ENCODE results near the gene PFKFB4.

Gene PFKFB4

GRCh38 chr3:48587686-48588085 is 31.1 kb upstream of the PFKFB4 start:
- DNase-seq (ENCODE audit: low spot score) = no peak
- peak overlapping the region; percentile 100 for H3K27ac ChIP-seq
- POLR2A ChIA-PET (ENCODE audit: low non-redundant PET) = no interaction called here
- TF ChIP-seq, protein P1, sequence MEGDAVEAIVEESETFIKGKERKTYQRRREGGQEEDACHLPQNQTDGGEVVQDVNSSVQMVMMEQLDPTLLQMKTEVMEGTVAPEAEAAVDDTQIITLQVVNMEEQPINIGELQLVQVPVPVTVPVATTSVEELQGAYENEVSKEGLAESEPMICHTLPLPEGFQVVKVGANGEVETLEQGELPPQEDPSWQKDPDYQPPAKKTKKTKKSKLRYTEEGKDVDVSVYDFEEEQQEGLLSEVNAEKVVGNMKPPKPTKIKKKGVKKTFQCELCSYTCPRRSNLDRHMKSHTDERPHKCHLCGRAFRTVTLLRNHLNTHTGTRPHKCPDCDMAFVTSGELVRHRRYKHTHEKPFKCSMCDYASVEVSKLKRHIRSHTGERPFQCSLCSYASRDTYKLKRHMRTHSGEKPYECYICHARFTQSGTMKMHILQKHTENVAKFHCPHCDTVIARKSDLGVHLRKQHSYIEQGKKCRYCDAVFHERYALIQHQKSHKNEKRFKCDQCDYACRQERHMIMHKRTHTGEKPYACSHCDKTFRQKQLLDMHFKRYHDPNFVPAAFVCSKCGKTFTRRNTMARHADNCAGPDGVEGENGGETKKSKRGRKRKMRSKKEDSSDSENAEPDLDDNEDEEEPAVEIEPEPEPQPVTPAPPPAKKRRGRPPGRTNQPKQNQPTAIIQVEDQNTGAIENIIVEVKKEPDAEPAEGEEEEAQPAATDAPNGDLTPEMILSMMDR (conservative IDR thresholded peaks at IDR 0.05; ENCODE audit: low read depth) = no peak
- CTCF ChIA-PET = no interaction called here

GRCh38 chr3:48585411-48585810 is 28.8 kb upstream of the PFKFB4 start:
- TF ChIP-seq, protein P1 (conservative IDR thresholded peaks at IDR 0.05; ENCODE audit: low read depth) = no peak

GRCh38 chr3:48584836-48585235 is 28.2 kb upstream of the PFKFB4 start:
- ChIA-PET POLR2A (ENCODE audit: low non-redundant PET) (no interaction called here), CTCF (no interaction called here)
- no peak for DNase-seq (ENCODE audit: low spot score)
- H3K27ac ChIP-seq = peak overlapping the region; percentile 100
- TF ChIP-seq, protein P1 (conservative IDR thresholded peaks at IDR 0.05; ENCODE audit: low read depth) = no peak

More at GRCh38 chr3:48585411-48585810, 28.8 kb upstream of the PFKFB4 start:
- ChIA-PET POLR2A (ENCODE audit: low non-redundant PET) (no interaction called here), CTCF (no interaction called here)
- peak overlapping the region; percentile 100 for H3K27ac ChIP-seq
- no peak for DNase-seq (ENCODE audit: low spot score)

GRCh38 chr3:48581621-48582481 is 25.2 kb upstream of the PFKFB4 start:
- TF ChIP-seq, protein P1 (conservative IDR thresholded peaks at IDR 0.05; ENCODE audit: low read depth) = no peak
- CTCF ChIA-PET = interaction anchor here (0.6 kb wide), 1 partner anchor 33 kb away, joined by 5 read pairs; no protein-coding TSS in a partner anchor
- peak overlapping the region; percentile 100 for H3K27ac ChIP-seq
- no peak for DNase-seq (ENCODE audit: low spot score)
- POLR2A ChIA-PET (ENCODE audit: low non-redundant PET) = no interaction called here

DNA sequence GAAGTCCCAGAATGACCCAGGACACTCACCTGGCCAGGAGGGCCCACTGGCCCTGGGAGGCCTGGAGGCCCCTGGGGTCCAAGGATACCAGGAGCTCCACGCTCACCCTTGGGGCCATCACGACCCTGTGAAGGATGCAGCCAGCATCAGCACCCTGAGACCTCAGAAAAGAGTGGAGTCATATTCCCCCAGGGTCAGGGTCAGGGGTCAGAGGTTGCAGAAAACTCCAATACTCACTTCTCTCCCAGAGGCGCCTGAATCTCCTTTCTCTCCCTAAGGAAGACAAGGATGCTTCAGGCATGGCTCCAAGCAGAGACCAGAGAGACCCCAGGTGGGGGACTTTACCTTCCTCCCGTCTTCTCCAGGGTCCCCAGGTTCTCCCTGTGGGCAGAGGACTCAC is 20.0 kb upstream of the PFKFB4 start:
- TF ChIP-seq, protein P1 (conservative IDR thresholded peaks at IDR 0.05; ENCODE audit: low read depth) = no peak
- DNase-seq (ENCODE audit: low spot score) = no peak
- POLR2A ChIA-PET (ENCODE audit: low non-redundant PET) = no interaction called here
- H3K27ac ChIP-seq = peak overlapping the region; percentile 100
- CTCF ChIA-PET = no interaction called here

DNA sequence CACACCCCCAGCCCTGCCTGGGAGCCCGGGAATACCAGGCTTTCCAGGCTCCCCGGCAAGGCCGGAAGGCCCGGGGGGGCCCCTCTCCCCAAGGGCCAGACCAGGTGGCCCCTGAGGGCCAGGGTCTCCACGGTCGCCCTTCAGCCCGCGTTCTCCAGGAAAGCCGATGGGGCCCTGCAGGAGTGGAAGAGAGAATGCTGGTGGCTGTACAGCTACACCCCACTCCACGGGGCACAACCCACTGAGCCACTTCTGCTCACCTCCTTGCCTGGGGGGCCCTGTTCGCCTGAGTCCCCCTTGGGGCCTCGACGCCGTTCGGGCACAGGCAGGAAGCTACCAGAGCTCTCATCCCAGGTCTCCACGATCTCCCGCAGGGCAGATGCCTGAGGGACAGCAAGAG is 18.8 kb upstream of the PFKFB4 start:
- no peak for DNase-seq (ENCODE audit: low spot score)
- ChIA-PET POLR2A (ENCODE audit: low non-redundant PET) (no interaction called here), CTCF (no interaction called here)
- TF ChIP-seq, protein P1 (conservative IDR thresholded peaks at IDR 0.05; ENCODE audit: low read depth) = no peak
- peak overlapping the region; percentile 100 for H3K27ac ChIP-seq

Data from RWPE1 (cell line).